ENCODE measurements around the gene STPG3. TPM values are rescaled to one million over a fixed set of nuclear protein-coding genes. Genes with fewer than 3 reads are reported as not detected.

Gene STPG3
- total and polyA plus RNA-seq, 2 of the 4 experiments (the other 2 are of a cell fraction), result not detected

DNA sequence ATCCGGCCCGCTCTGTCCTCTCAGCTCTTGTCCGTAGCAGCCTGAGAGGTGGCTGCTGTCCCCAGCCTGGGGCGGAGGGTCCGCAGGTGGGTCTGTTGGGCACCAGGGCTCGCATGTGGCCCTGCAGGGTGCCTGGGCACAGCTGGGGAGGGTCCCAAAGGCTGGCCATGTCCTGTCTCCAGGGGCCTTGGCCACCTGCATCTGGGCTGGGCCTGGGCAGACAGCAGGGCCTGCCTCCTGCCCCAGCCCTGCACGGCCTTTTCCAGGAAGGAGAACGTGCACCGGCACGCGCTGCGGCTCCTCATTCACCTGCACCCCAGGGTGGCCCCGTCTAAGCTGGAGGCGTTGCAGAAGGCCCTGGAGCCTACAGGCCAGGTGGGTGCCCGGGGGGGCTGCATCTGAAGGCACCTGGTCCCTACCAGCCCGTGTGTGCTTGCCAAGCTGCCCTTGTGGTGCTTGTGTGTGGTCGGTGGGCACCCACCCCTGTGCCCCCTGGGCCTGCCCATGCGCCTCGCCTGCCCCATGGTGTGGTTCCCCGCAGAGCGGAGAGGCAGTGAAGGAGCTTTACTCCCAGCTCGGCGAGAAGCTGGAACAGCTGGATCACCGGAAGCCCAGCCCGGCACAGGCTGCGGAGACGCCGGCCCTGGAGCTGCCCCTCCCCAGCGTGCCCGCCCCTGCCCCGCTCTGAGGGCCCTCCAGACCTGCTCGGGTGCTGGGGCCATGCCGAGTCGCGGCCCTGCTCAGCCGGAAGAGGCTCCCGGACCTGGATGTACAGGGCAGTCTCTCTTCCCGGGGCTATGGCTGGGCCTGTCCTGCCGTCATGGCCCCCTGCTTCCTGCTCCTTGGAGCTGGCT, 21.4 kb downstream of the STPG3 start:
- peaks cover 29% of the 10 kb centered on the region for H4K20me1 ChIP-seq (ENCODE audit: insufficient read depth, low read length)
- H2BK20ac ChIP-seq (ENCODE audit: low read depth, low read length), result no peak overlapping the region
- no peak overlapping the region for H3K23ac ChIP-seq (ENCODE audit: low read depth, low read length)
- DNase-seq, result no peak
- POLR2A ChIA-PET (ENCODE audit: unreplicated experiment), result no interaction called here
- CTCF ChIA-PET, result no interaction called here
- no peaks in the 10 kb centered on the region for H3K27me3 ChIP-seq (ENCODE audit: control insufficient read depth, insufficient read depth, low read length)
- no peak overlapping the region for H3K4ac ChIP-seq (ENCODE audit: low read depth, low read length)
- no TSS peak for BruUV-seq (replicated peaks)
- in situ Hi-C loops (cut with MboI; ENCODE audit: low sequenced_read_pairs), result no loop called here
- H3K4me3 ChIP-seq (ENCODE audit: insufficient read depth, low read depth, low read length), result no peak overlapping the region
- peaks cover 21% of the 10 kb centered on the region for H3K4me1 ChIP-seq (ENCODE audit: control insufficient read depth, insufficient read depth, low read length)
- peaks cover 13 to 73% of the 10 kb centered on the region in 2 experiments for H3K79me1 ChIP-seq (ENCODE audit: low read depth in 1 of 2, low read length in 2 of 2)
- H2AK5ac ChIP-seq (ENCODE audit: low read depth, low read length), result no peak overlapping the region
- no peak overlapping the region for H3K27ac ChIP-seq (ENCODE audit: insufficient read depth, low read length)
- no peak for ATAC-seq (ENCODE audit: low read depth)
- no peak overlapping the region for H3K14ac ChIP-seq (replicated peaks; ENCODE audit: low read depth, low read length)
- H2AK9ac ChIP-seq (replicated peaks; ENCODE audit: low read depth, low read length, poor library complexity), result no peak overlapping the region
- H3K18ac ChIP-seq (ENCODE audit: low read depth, low read length), result no peak overlapping the region
- dilution Hi-C loops (cut with HindIII; ENCODE audit: low sequenced_read_pairs, unreplicated experiment), result no loop called here
- H4K5ac ChIP-seq (ENCODE audit: low read depth, low read length), result no peak overlapping the region
- no peak overlapping the region for H4K91ac ChIP-seq (ENCODE audit: insufficient read depth, low read depth, low read length)
- H3K36me3 ChIP-seq (ENCODE audit: control insufficient read depth, insufficient read depth, low read length), result peaks cover 41% of the 10 kb centered on the region
- intact Hi-C loops (cut with micrococcal nuclease), result no loop called here
- H2AFZ ChIP-seq (replicated peaks; ENCODE audit: low read length, poor library complexity), result no peak overlapping the region
- no peak overlapping the region for H4K8ac ChIP-seq (ENCODE audit: low read depth in 2 of 2, low read length in 2 of 2)
- H3K9me3 ChIP-seq (ENCODE audit: control insufficient read depth, insufficient read depth, low read length), result no peaks in the 10 kb centered on the region
- H2BK120ac ChIP-seq (ENCODE audit: low read depth, low read length), result no peak overlapping the region
- no peak overlapping the region for H2BK15ac ChIP-seq (ENCODE audit: low read depth, low read length)
- peaks cover 14% of the 10 kb centered on the region for H3K9me1 ChIP-seq (ENCODE audit: insufficient read depth, low read length)
- H2BK5ac ChIP-seq (ENCODE audit: low read depth, low read length, poor library complexity, severe bottlenecking), result no peak overlapping the region
- no peak overlapping the region for H3K4me2 ChIP-seq (ENCODE audit: low read depth, low read length)
- H3K56ac ChIP-seq (ENCODE audit: extremely low read depth, insufficient read depth, low read length), result no peak overlapping the region
- TF ChIP-seq, protein P1, sequence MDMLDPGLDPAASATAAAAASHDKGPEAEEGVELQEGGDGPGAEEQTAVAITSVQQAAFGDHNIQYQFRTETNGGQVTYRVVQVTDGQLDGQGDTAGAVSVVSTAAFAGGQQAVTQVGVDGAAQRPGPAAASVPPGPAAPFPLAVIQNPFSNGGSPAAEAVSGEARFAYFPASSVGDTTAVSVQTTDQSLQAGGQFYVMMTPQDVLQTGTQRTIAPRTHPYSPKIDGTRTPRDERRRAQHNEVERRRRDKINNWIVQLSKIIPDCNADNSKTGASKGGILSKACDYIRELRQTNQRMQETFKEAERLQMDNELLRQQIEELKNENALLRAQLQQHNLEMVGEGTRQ (IDR thresholded peaks at IDR 0.05; ENCODE audit: low read depth, low read length), result no peak
- TF ChIP-seq MAFK (IDR thresholded peaks at IDR 0.05; ENCODE audit: low read depth, low read length) (no peak), CEBPB (IDR thresholded peaks at IDR 0.05; ENCODE audit: low read depth, low read length) (no peak), MXI1 (IDR thresholded peaks at IDR 0.05; ENCODE audit: borderline replicate concordance, low read depth, low read length) (no peak), RCOR1 (IDR thresholded peaks at IDR 0.05; ENCODE audit: insufficient replicate concordance, low read length) (no peak), RFX5 (IDR thresholded peaks at IDR 0.05; ENCODE audit: low read depth, low read length) (no peak), BHLHE40 (IDR thresholded peaks at IDR 0.05; ENCODE audit: low read depth, low read length) (no peak), FOS (IDR thresholded peaks at IDR 0.05; ENCODE audit: low read depth, low read length) (no peak), RAD21 (IDR thresholded peaks at IDR 0.05; ENCODE audit: low read length) (no peak), SMC3 (IDR thresholded peaks at IDR 0.05; ENCODE audit: low read depth, low read length) (no peak)
- TF ChIP-seq, protein P2, sequence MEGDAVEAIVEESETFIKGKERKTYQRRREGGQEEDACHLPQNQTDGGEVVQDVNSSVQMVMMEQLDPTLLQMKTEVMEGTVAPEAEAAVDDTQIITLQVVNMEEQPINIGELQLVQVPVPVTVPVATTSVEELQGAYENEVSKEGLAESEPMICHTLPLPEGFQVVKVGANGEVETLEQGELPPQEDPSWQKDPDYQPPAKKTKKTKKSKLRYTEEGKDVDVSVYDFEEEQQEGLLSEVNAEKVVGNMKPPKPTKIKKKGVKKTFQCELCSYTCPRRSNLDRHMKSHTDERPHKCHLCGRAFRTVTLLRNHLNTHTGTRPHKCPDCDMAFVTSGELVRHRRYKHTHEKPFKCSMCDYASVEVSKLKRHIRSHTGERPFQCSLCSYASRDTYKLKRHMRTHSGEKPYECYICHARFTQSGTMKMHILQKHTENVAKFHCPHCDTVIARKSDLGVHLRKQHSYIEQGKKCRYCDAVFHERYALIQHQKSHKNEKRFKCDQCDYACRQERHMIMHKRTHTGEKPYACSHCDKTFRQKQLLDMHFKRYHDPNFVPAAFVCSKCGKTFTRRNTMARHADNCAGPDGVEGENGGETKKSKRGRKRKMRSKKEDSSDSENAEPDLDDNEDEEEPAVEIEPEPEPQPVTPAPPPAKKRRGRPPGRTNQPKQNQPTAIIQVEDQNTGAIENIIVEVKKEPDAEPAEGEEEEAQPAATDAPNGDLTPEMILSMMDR (conservative IDR thresholded peaks at IDR 0.05; ENCODE audit: low read depth, low read length), result no peak
- TF ChIP-seq, protein P3, sequence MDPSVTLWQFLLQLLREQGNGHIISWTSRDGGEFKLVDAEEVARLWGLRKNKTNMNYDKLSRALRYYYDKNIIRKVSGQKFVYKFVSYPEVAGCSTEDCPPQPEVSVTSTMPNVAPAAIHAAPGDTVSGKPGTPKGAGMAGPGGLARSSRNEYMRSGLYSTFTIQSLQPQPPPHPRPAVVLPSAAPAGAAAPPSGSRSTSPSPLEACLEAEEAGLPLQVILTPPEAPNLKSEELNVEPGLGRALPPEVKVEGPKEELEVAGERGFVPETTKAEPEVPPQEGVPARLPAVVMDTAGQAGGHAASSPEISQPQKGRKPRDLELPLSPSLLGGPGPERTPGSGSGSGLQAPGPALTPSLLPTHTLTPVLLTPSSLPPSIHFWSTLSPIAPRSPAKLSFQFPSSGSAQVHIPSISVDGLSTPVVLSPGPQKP (IDR thresholded peaks at IDR 0.05; ENCODE audit: borderline replicate concordance, low read depth, low read length), result no peak
- H3K9ac ChIP-seq (ENCODE audit: low read depth, low read length), result no peak overlapping the region
- 92% methylated on average over 30 of the region's 39 CpGs; no CpG with 5 or more reads in 1 of the 2 experiments for WGBS, 2 experiments (ENCODE audit: extremely low coverage in 2 of 2, insufficient read length in 1 of 2)

Data from IMR-90 (cell line).